Stimulated activated CD8-positive, alpha-beta memory T cell treated with anti-CD3 and anti-CD28 coated beads, Interleukin-7, amount 100 ng/mL, for 24 hours (primary cell): ENCODE results near the gene FBXL17.

ENCODE experiments used
- DNase-seq: peaks from one replicate; pipeline ENCODE4 v3.0.0-alpha.2; 2020; ENCODE audit warnings: low read depth

FBXL17 gene

DNA sequence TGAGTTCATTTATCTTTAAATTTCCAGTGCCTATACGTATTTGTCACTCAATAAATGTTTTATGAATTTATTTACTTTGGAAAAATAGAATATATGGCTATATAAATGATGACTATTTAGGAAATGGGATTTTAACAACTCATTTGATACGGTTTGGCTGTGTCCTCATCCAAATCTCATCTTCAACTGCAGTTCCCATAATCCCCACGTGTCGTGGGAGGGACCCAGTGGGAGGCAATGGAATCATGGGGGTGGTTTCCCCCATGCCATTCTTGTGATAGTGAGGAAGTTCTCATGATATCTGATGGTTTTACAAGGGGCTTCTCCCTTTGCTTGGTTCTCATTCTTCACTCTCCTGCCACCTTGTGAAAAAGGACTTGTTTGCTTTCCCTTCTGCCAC lies 523.6 kb downstream of the FBXL17 start:
- DNase-seq, result no peak

DNA sequence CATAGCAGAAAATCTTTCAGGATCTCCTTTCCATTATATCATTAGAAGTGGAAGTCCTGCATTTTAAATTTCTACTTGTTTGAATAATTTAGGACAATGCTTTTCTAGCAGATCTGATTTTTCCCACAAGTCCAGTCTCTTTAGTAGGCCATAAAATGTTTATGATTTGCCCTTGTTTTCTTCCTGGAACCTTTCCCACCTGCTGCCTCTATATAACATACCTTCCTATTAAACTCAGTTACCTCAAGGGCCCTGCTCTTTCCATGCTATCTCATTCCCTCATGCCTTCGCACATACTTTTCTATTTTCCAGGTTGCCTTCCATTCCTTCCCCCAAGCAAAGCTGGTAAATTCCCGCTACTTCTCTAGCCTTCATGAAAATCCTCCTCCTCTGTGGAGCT lies 524.1 kb downstream of the FBXL17 start:
- no peak for DNase-seq

GRCh38 chr5:107855171-107855570 lies 526.7 kb downstream of the FBXL17 start:
- no peak for DNase-seq

GRCh38 chr5:107853696-107854095 lies 528.2 kb downstream of the FBXL17 start:
- DNase-seq, result no peak

DNA sequence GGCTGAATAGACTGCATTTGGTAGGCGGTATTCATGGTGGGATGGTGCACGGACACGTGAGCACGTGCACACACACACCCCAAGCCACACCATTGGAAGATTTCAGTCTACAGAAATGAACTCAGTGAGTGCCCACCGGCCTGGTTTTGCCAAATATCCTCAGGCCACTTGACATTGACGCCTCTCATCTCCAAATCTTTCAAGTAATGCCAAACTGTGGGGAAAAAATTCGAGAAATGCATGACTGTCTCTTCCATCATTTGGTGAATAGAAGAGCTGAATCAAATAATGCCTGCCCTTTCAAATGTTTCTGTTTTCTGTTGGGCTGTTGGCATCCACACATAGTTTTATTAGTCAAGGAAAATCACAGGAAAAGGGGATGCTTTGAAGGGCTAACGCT lies 528.9 kb downstream of the FBXL17 start:
- no peak for DNase-seq

- DNase-seq, result no peak
Observed at GRCh38 chr5:107849118-107849517, 532.8 kb downstream of the FBXL17 start.

DNA sequence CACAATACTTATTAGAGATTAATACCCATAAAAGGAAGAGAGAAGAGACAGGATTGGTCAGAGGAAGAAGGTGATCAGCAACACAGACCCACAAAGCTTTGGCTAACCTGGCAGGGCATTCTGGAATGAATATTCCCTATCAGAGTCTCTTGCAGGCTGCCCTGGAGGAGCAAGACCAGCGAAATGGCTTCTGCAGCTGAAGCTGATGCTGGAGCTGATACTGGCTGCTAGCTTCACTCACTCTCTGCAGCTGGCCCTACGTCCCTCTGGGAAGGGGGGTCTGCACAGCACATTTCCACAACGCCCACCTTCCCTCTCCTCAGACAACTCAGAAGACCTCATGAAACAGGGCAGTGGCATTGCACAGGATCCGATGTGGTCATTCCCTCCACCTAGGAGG lies 541.3 kb downstream of the FBXL17 start:
- DNase-seq, result no peak

GRCh38 chr5:107840161-107840560 lies 541.7 kb downstream of the FBXL17 start:
- DNase-seq, result no peak

GRCh38 chr5:107835096-107835495 lies 546.8 kb downstream of the FBXL17 start:
- DNase-seq, result no peak

GRCh38 chr5:107832746-107833145 lies 549.2 kb downstream of the FBXL17 start:
- DNase-seq, result no peak

- DNase-seq, result no peak
Observed at GRCh38 chr5:107831612-107832395, 550.1 kb downstream of the FBXL17 start.

DNA sequence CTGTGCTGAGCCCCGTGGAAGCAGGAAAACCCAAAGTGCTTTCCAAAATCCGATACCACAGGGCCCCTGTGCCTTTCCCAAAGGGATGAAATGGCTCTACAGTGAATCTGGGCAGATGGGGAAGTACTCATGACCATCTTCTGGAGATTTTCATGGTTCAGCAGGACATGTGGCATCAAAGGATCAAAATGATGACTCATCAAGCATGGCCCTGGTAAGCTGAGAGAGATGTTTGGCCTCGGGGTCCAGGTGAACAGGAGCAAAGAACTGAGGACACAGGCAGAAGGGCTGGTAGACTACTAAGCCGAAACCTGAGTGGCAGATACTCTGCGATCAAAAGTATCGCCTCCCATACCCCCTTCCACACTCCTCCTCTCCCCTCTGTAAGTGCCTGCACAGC lies 551.1 kb downstream of the FBXL17 start:
- no peak for DNase-seq

DNA sequence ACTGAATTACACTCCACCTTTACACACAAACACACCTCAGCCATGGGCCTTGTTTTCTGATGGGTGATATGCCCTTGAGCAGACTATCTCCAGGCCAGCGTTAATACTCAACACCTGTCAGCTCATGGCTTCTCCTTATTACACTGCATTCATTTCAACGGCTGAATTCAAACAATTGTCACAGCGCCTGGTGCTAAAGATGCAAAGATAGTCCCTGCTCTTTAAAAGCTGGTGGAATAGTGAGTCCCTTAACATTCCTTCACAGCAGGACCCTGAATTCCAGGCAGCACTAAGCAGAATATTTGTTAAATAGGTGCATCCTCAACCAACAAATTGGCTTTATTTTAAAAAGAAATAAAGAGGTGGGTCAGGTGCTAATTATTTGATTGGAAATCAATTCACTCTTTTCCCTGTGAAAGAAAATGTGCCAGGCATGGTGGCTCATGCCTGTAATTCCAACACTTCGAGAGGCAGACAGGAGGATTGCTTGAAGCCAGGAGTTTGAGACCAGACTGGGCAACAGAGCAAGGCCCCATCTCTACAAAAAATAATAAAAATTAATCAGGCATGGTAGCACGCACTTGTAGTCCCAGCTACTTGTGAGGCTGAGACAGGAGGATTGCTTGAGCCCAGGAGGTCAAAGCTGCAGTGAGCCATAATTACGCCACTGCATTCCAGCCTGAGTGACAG lies 555.4 kb downstream of the FBXL17 start:
- no peak for DNase-seq

GRCh38 chr5:107824821-107825220 lies 557.1 kb downstream of the FBXL17 start:
- DNase-seq, result no peak

DNA sequence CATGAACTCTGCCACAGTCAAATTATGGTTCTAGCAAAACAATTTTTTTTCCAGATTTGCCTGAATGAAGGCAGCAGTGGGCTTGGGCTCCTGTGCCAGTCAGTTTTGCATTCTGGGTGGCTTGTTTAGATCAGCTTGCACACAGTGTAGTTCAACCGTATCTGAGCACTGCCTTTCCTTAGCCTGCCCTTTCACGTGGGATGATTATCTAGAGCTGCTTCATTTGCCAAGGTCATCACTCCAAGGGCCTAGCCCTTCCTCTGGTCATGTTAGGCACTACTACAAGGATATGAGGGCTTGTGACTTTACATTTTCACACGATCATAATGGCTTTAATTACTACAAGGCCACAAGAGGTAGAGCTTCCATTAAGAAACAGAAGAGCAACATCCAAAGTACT lies 560.6 kb downstream of the FBXL17 start:
- DNase-seq, result no peak

GRCh38 chr5:107820429-107820828 lies 561.5 kb downstream of the FBXL17 start:
- DNase-seq, result no peak

GRCh38 chr5:107817951-107818350 lies 563.9 kb downstream of the FBXL17 start:
- DNase-seq, result no peak

- DNase-seq, result no peak
Observed at GRCh38 chr5:107817436-107817835, 564.5 kb downstream of the FBXL17 start.

DNA sequence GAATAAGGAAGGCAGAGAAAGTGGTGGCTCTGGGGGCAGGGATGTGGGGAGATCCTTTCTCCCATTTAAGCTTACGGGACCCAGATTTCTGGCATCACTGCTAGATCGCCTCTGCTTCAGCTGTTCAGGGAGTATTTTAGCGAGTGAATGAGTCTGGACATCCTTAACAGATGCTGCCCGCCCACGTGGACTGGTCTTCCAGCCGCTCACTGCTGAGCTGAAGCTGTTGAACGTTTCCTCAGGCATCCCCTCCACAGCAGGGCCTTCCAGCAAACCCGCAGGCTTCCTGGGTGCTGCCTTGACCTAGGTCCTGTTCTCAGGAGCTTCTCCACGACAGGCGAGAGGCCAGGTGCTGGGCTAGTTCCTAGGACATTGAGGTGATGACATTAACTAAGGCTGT lies 566.8 kb downstream of the FBXL17 start:
- no peak for DNase-seq

DNA sequence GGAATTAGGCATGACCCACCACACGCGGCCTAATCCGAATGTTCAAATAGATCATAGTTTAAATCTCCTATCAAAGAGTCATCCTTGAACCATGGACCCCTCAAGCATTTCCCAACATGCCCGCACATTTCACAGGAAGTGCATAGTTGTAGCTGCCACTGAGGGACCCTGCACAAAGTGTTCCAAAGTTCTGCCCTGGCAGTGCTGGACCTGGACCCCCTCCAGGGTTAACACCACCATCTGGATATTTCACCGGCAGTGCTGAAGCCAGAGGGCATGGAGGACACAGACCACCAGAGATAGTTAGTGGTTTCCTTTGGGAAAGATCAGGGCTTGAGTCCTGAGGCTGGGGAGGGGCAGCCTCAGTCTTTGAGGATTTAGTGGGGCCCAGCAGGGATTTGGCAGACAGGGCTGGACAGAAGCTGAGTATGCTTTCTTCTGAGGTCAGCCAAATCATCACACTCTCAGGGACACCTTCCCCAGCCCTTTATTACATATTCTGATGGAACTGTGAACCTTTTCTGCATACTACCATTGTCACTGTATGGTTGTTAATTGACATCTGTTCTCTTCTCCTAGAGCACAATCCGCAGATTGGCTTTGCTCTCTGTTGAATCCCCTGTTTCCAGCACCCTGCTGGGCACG lies 567.6 kb downstream of the FBXL17 start:
- DNase-seq, result no peak

GRCh38 chr5:107813559-107813958 lies 568.3 kb downstream of the FBXL17 start:
- DNase-seq, result no peak

DNA sequence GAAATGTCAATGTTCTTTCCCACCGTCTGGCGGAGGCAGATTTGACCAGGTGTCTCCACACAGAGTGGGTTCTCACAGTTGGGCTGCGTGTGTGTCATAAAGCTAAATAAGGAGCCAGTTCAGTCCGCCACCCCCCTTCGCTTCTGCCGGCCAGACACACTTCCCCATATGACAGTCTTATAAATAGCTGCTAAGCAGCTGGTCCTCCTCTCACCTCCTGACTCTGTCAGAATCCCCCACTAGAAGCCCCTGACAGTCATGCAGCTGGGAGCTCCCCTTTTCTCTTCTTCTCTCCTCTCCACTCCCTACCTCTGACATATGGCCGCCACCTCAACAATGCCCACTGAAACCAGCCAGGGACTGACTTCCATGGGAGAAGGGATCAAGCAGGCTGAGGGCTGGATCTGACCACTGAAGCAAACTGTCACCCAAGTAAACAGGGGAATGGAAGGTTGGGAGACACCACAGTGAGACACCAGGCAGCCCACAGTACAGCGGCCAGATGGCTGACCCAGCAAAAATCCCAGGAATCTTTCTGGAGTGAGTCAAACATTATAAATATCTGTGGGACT lies 569.2 kb downstream of the FBXL17 start:
- no peak for DNase-seq
